OCI-LY7 (cell line): Measurements from ENCODE around the gene FGF5. TPM values are rescaled to one million over a fixed set of nuclear protein-coding genes. Genes with fewer than 3 reads are reported as not detected.
"Not testable (repeated sequence)": the region's sequence is repeated elsewhere in the genome, so short reads cannot be mapped to it uniquely, and the experiment has no call there.

Experiments
- BruUV-seq: library from RNA; stranded (reverse); fragments of 400-500 nt; replicated peaks from 2 replicates; lab custom pipeline; 2021; lab: Mats Ljungman, UMichigan
- CTCF ChIA-PET: fragments of 300-600 bp; sonication (Branson Sonifier 250); formaldehyde crosslinking; loops from one replicate; lab custom pipeline; 2022; ENCODE audit warnings: antibody characterized with exemption; ENCODE audit not compliant: unreplicated experiment; lab: Charles Lee
- POLR2A ChIA-PET: fragments of 300-600 bp; sonication (Branson Sonifier 250); formaldehyde crosslinking; loops from one replicate; lab custom pipeline; 2022; ENCODE audit warnings: antibody characterized with exemption; lab: Charles Lee
- DNase-seq: peaks from one replicate; pipeline ENCODE4 v3.0.0-alpha.2; 2015; ENCODE audit warnings: low spot score
- H2AFZ ChIP-seq: fragments of 200-600 bp; sonication (generic), shearing (Covaris generic); 2 replicates; pipeline ENCODE4 v1.6.1; 2014; ENCODE audit warnings: mild to moderate bottlenecking, antibody characterized with exemption, low read length, moderate library complexity
- H3K27ac ChIP-seq: fragments of 200-600 bp; sonication (generic); 2 replicates; pipeline ENCODE4 v1.5.1; 2014; ENCODE audit warnings: mixed run types, low read depth, mild to moderate bottlenecking, moderate library complexity, low read length, inconsistent platforms; ENCODE audit not compliant: poor library complexity, severe bottlenecking
- H3K36me3 ChIP-seq: fragments of 200-600 bp; sonication (generic); 2 replicates; pipeline ENCODE4 v1.6.1; 2014; ENCODE audit warnings: mild to moderate bottlenecking, antibody characterized with exemption, low read length, moderate library complexity, mixed read lengths; ENCODE audit not compliant: insufficient read depth
- H3K4me1 ChIP-seq: fragments of 200-600 bp; sonication (generic); 2 replicates; pipeline ENCODE4 v1.5.1; 2014; ENCODE audit warnings: mild to moderate bottlenecking, low read length; ENCODE audit not compliant: insufficient read depth, poor library complexity, severe bottlenecking
- H3K4me2 ChIP-seq: fragments of 200-600 bp; sonication (generic); 2 replicates; pipeline ENCODE4 v1.6.1; 2014; ENCODE audit warnings: mild to moderate bottlenecking, low read length
- H3K4me3 ChIP-seq: fragments of 200-600 bp; sonication (generic); 2 replicates; pipeline ENCODE4 v1.5.1; 2014; ENCODE audit warnings: mild to moderate bottlenecking, low read depth, low read length; ENCODE audit not compliant: poor library complexity, severe bottlenecking
- H3K79me2 ChIP-seq: fragments of 200-600 bp; sonication (generic); 2 replicates; pipeline ENCODE4 v1.6.1; 2016; ENCODE audit warnings: low read depth, mild to moderate bottlenecking, low read length, moderate library complexity, mixed read lengths; ENCODE audit not compliant: insufficient read depth
- H3K9me2 ChIP-seq: fragments of 200-600 bp; sonication (generic); 2 replicates; pipeline ENCODE4 v1.6.1; 2016; ENCODE audit warnings: mild to moderate bottlenecking, low read length, mixed read lengths; ENCODE audit not compliant: insufficient read depth
- H3K9me3 ChIP-seq: fragments of 200-600 bp; sonication (generic); 2 replicates; pipeline ENCODE4 v1.6.1; 2014; ENCODE audit warnings: mild to moderate bottlenecking, mixed run types, low read length, mixed read lengths
- H4K20me1 ChIP-seq: fragments of 200-600 bp; sonication (generic); 2 replicates; pipeline ENCODE4 v1.6.1; 2014; ENCODE audit warnings: mild to moderate bottlenecking, antibody characterized with exemption, low read length, moderate library complexity, mixed read lengths; ENCODE audit not compliant: insufficient read depth
- EZH2phosphoT487 ChIP-seq: fragments of 200-600 bp; sonication (generic); IDR thresholded peaks from 2 replicates; pipeline ENCODE4 v1.6.1; 2018; ENCODE audit warnings: low read depth, borderline replicate concordance, mild to moderate bottlenecking, mixed run types, antibody characterized with exemption, low read length, moderate library complexity, mixed read lengths
- intact Hi-C: fragments of 100-400 bp; cut with micrococcal nuclease; formaldehyde crosslinking; loops from one replicate; pipeline ENCODE4 v1.10.0; 2022; ENCODE audit not compliant: unreplicated experiment
- total RNA-seq, 2 experiments: library from RNA; depleted of rRNA in 1 of 2; stranded (reverse); fragments of >200 nt in 1 of 2; shearing (Covaris generic) in 1 of 2; gene quantifications; 2 replicates each; pipeline ENCODE4 v1.2.3, GENCODE V29; 2014 to 2022
- TF ChIP-seq, protein P1 (sequence below): fragments of 200-600 bp; sonication (generic); conservative IDR thresholded peaks from 2 replicates; pipeline ENCODE4 v1.5.1; 2014; ENCODE audit warnings: mild to moderate bottlenecking, antibody characterized with exemption, low read length, moderate library complexity, mixed read lengths

Gene FGF5
- total RNA-seq, 2 experiments from 2014 or later: 0.06 TPM; not detected in 1

DNA sequence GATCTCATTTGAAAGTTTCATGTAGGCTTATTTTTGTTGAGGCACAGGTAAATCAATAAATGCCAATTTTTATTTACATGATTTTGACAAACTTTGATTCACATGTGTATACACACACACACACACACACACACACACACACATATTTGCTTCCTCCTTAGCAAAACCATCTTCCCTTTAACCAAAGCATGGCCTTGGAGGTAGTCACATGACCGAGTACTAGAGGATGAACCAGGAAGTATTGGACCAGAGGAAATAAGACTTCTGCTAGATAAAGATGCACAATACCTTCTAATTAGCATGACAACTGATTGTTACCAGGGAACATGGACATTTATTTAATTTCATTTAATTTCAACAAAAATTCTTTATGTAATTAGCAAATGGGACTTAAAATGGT lies 45.7 kb downstream of the FGF5 start:
- Histone ChIP-seq H3K9me3 (no peaks in the 10 kb centered on the region), H3K79me2 (no peaks in the 10 kb centered on the region), H3K4me1 (no peaks in the 10 kb centered on the region), H2AFZ (no peak overlapping the region), H3K4me2 (no peak overlapping the region), H3K4me3 (no peak overlapping the region), H3K36me3 (no peaks in the 10 kb centered on the region), H4K20me1 (no peaks in the 10 kb centered on the region), H3K27ac (no peak overlapping the region), H3K9me2 (no peaks in the 10 kb centered on the region)
- ChIA-PET POLR2A (no interaction called here), CTCF (no interaction called here)
- BruUV-seq: no TSS peak
- no peak for DNase-seq
- TF ChIP-seq, protein P1, sequence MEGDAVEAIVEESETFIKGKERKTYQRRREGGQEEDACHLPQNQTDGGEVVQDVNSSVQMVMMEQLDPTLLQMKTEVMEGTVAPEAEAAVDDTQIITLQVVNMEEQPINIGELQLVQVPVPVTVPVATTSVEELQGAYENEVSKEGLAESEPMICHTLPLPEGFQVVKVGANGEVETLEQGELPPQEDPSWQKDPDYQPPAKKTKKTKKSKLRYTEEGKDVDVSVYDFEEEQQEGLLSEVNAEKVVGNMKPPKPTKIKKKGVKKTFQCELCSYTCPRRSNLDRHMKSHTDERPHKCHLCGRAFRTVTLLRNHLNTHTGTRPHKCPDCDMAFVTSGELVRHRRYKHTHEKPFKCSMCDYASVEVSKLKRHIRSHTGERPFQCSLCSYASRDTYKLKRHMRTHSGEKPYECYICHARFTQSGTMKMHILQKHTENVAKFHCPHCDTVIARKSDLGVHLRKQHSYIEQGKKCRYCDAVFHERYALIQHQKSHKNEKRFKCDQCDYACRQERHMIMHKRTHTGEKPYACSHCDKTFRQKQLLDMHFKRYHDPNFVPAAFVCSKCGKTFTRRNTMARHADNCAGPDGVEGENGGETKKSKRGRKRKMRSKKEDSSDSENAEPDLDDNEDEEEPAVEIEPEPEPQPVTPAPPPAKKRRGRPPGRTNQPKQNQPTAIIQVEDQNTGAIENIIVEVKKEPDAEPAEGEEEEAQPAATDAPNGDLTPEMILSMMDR: no peak
- intact Hi-C loops: no loop called here

DNA sequence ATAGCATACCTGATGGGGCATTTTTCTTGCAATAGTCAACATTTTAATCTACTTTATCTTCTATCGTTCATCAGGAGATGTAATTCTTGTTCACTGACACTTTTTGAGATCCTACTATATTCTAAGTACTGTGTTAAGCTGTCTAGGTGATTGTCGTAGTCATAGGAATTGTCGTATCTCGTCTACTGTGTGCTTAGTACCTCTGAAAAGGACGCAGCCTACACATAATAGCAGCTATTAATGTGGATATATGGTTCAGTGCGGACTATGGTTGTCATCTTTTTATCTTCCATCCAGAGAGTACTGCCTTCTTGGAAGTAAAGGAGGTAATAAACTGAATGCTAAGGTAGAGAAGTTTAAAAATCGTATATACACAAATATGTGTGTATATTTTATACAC lies 47.2 kb downstream of the FGF5 start:
- ChIA-PET POLR2A (interaction anchor here (1.1 kb wide), 1 partner anchor 8 kb away, joined by 4 read pairs; no protein-coding TSS in a partner anchor), CTCF (no interaction called here)
- no peak overlapping the region for H3K27ac ChIP-seq
- no peak overlapping the region for H3K4me2 ChIP-seq
- H2AFZ ChIP-seq: no peak overlapping the region
- H3K79me2 ChIP-seq: no peaks in the 10 kb centered on the region
- no peaks in the 10 kb centered on the region for H4K20me1 ChIP-seq
- no peaks in the 10 kb centered on the region for H3K4me1 ChIP-seq
- no peaks in the 10 kb centered on the region for H3K9me2 ChIP-seq
- H3K9me3 ChIP-seq: no peaks in the 10 kb centered on the region
- no peaks in the 10 kb centered on the region for H3K36me3 ChIP-seq
- intact Hi-C loops: no loop called here
- no peak overlapping the region for H3K4me3 ChIP-seq
- TF ChIP-seq EZH2phosphoT487: no peak
- TF ChIP-seq, protein P1: no peak
- no TSS peak for BruUV-seq
- DNase-seq: no peak

DNA sequence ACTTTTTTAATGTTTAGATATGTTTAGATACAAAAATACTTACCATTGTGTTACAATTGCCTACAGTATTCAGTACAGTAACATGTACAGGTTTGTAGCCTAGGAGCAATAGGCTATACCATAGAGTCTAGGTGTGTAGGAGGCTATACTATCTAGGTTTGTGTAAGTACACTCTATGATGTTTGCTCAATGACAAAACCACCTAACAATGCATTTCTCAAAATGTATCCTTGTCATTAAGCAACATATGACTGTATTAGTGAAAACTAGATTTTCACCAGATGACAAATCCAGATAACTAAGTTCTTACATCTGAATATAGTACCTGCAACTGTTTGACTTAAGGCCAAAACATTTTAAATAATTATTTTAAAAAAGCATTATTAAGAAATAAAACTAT lies 49.4 kb downstream of the FGF5 start:
- H3K4me1 ChIP-seq, H3K4me2 ChIP-seq, H3K9me3 ChIP-seq, H3K9me2 ChIP-seq, CTCF ChIA-PET, POLR2A ChIA-PET, DNase-seq, H3K79me2 ChIP-seq, H3K4me3 ChIP-seq, H4K20me1 ChIP-seq, H2AFZ ChIP-seq, intact Hi-C loops, H3K36me3 ChIP-seq, BruUV-seq, H3K27ac ChIP-seq: not testable (repeated sequence)
